Measurements from ENCODE around the gene SORBS2.

Gene SORBS2

DNA sequence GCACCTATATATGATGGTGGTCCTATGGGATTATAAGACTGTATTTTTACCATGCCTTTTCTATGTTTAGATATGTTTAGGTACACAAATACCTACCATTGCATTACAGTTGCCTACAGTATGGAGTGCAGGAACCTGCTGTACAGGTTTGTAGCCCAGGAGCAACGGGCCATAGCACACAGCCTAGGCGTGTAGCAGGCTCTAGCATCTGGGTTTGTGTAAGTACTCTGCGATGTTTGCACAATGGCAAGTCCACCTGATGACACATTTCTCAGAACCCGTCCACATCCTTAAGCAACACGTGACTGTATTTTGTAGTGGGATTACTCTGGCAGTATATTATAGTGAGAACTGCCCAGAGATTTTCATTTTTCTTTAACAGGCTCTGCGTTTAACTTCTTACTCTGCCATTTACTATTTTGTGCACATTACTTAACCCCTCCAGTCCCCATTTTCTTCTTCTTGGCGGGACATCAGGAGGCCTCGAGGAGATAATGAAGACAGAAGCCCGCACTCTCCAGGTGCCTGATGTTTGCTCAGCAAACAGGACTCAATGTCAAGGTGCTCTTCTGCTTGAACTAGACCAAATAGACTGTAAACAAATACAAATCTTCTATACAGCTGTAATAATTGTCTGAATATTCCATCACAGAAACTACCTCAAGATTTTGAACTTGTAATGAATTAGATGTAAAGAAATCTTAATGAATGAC is 174.7 kb downstream of the SORBS2 start:
- Histone ChIP-seq H3K27me3 (ENCODE audit: insufficient read depth, low read depth) (no peaks in the 10 kb centered on the region), H3K4me1 (ENCODE audit: low read depth, poor library complexity, severe bottlenecking) (no peaks in the 10 kb centered on the region), H4K20me1 (ENCODE audit: insufficient read depth) (no peaks in the 10 kb centered on the region), H2AFZ (ENCODE audit: low read depth) (no peak overlapping the region), H3K27ac (no peak overlapping the region), H3K9ac (no peak overlapping the region), H3K36me3 (ENCODE audit: insufficient read depth) (no peaks in the 10 kb centered on the region), H3K79me2 (ENCODE audit: insufficient read depth, low read depth) (no peaks in the 10 kb centered on the region), H3K4me2 (no peak overlapping the region), H3K4me3 (IDR thresholded peaks at IDR 0.05; ENCODE audit: insufficient read depth, low read depth, low read length) (no peak overlapping the region)
- TF ChIP-seq, protein P1, sequence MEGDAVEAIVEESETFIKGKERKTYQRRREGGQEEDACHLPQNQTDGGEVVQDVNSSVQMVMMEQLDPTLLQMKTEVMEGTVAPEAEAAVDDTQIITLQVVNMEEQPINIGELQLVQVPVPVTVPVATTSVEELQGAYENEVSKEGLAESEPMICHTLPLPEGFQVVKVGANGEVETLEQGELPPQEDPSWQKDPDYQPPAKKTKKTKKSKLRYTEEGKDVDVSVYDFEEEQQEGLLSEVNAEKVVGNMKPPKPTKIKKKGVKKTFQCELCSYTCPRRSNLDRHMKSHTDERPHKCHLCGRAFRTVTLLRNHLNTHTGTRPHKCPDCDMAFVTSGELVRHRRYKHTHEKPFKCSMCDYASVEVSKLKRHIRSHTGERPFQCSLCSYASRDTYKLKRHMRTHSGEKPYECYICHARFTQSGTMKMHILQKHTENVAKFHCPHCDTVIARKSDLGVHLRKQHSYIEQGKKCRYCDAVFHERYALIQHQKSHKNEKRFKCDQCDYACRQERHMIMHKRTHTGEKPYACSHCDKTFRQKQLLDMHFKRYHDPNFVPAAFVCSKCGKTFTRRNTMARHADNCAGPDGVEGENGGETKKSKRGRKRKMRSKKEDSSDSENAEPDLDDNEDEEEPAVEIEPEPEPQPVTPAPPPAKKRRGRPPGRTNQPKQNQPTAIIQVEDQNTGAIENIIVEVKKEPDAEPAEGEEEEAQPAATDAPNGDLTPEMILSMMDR (conservative IDR thresholded peaks at IDR 0.05; ENCODE audit: low read depth, low read length) = no peak

DNA sequence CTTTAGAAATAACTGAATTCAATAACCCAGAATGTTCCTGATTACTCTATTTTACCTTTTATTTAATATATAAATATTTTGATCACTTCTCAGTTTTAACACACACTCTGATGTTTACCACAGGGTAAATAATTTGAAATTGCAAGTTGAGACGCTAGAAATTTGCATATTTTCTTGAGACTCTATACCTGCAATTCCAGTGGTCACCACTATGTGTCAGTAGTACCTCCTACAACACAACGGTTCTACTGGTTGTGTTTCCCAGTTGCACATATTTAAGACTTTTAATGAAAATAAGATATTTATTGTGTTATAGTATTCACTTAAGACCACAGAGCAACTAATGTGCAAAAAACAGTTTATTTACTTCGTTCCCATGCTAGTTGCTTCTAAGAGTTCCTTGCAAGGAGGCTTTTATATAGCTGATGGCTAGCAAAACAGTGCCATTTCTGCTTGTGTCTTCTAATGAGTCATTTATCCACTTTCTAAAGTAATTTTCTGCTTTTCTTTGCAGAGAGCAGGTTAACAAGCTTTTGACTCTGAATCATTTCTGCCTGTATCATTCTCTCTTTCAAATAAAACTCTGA is 177.8 kb downstream of the SORBS2 start:
- Histone ChIP-seq H3K4me1 (ENCODE audit: low read depth, poor library complexity, severe bottlenecking) (no peaks in the 10 kb centered on the region), H2AFZ (ENCODE audit: low read depth) (no peak overlapping the region), H3K36me3 (ENCODE audit: insufficient read depth) (no peaks in the 10 kb centered on the region), H3K4me3 (IDR thresholded peaks at IDR 0.05; ENCODE audit: insufficient read depth, low read depth, low read length) (no peak overlapping the region), H4K20me1 (ENCODE audit: insufficient read depth) (no peaks in the 10 kb centered on the region), H3K79me2 (ENCODE audit: insufficient read depth, low read depth) (no peaks in the 10 kb centered on the region), H3K9ac (no peak overlapping the region), H3K27me3 (ENCODE audit: insufficient read depth, low read depth) (no peaks in the 10 kb centered on the region), H3K4me2 (no peak overlapping the region), H3K27ac (no peak overlapping the region)
- TF ChIP-seq, protein P1 (conservative IDR thresholded peaks at IDR 0.05; ENCODE audit: low read depth, low read length) = peak; percentile 71; the same call in 1 of the 2 replicates

- Histone ChIP-seq H3K4me2 (no peak overlapping the region), H3K4me1 (ENCODE audit: low read depth, poor library complexity, severe bottlenecking) (no peaks in the 10 kb centered on the region), H4K20me1 (ENCODE audit: insufficient read depth) (no peaks in the 10 kb centered on the region), H3K27me3 (ENCODE audit: insufficient read depth, low read depth) (no peaks in the 10 kb centered on the region), H3K79me2 (ENCODE audit: insufficient read depth, low read depth) (no peaks in the 10 kb centered on the region), H3K9ac (no peak overlapping the region), H3K4me3 (IDR thresholded peaks at IDR 0.05; ENCODE audit: insufficient read depth, low read depth, low read length) (no peak overlapping the region), H3K36me3 (ENCODE audit: insufficient read depth) (no peaks in the 10 kb centered on the region), H3K27ac (no peak overlapping the region), H2AFZ (ENCODE audit: low read depth) (no peak overlapping the region)
- TF ChIP-seq, protein P1 (conservative IDR thresholded peaks at IDR 0.05; ENCODE audit: low read depth, low read length) = no peak
These were observed 185.2 kb downstream of the SORBS2 start for GRCh38 chr4:185626798-185627197.

DNA sequence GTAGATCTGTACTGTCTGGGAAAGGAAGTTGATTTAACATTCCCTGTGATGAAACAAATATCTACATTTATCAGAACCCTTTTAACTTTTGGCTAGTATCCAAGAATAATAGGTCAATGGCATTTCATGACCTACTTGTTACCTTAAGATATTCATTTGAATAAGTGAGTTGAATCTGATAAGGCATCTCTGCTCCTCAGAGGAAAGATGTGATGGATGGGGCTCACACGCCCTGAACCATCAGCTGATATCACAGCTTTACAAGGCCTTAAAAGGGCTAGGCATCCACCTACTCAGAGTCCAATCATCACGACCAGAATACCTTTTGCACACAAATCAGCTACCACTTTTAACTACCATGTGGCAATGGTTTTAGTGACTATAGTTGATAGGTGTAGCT is 186.5 kb downstream of the SORBS2 start:
- H2AFZ ChIP-seq (ENCODE audit: low read depth) = no peak overlapping the region
- H3K4me3 ChIP-seq (IDR thresholded peaks at IDR 0.05; ENCODE audit: insufficient read depth, low read depth, low read length) = no peak overlapping the region
- H3K4me2 ChIP-seq = no peak overlapping the region
- H3K27me3 ChIP-seq (ENCODE audit: insufficient read depth, low read depth) = no peaks in the 10 kb centered on the region
- no peaks in the 10 kb centered on the region for H3K4me1 ChIP-seq (ENCODE audit: low read depth, poor library complexity, severe bottlenecking)
- H4K20me1 ChIP-seq (ENCODE audit: insufficient read depth) = no peaks in the 10 kb centered on the region
- no peaks in the 10 kb centered on the region for H3K36me3 ChIP-seq (ENCODE audit: insufficient read depth)
- H3K79me2 ChIP-seq (ENCODE audit: insufficient read depth, low read depth) = no peaks in the 10 kb centered on the region
- H3K9ac ChIP-seq = no peak overlapping the region
- no peak overlapping the region for H3K27ac ChIP-seq
- TF ChIP-seq, protein P1 (conservative IDR thresholded peaks at IDR 0.05; ENCODE audit: low read depth, low read length) = no peak

Data from KMS-11 (cell line).